NOMO-1 treated with DMSO at 0.1 percent for 48 hours (cell line): Measurements from ENCODE around the gene MCTP2.
"Not testable (repeated sequence)": the region's sequence is repeated elsewhere in the genome, so short reads cannot be mapped to it uniquely, and the experiment has no call there.

ENCODE experiments used
- DNase-seq: peaks from one replicate; lab custom pipeline; 2025; ENCODE audit not compliant: unreplicated experiment; lab: John Stamatoyannopoulos, UW

Gene MCTP2

GRCh38 chr15:94235646-94236045 is 4.3 kb downstream of the MCTP2 start:
- no peak for DNase-seq

- no peak for DNase-seq
These were observed 5.2 kb downstream of the MCTP2 start for GRCh38 chr15:94236608-94237007.

- no peak for DNase-seq
These were observed 6.5 kb downstream of the MCTP2 start for GRCh38 chr15:94237903-94238302.

- DNase-seq: peak; percentile 63
These were observed 7.3 kb downstream of the MCTP2 start for GRCh38 chr15:94238539-94239118.

- DNase-seq: no peak
These were observed 8.1 kb downstream of the MCTP2 start for GRCh38 chr15:94239474-94239873.

- DNase-seq: no peak
These were observed 9.1 kb downstream of the MCTP2 start for GRCh38 chr15:94240480-94240879.

GRCh38 chr15:94242257-94242656 is 10.9 kb downstream of the MCTP2 start:
- no peak for DNase-seq

- DNase-seq: not testable (repeated sequence)
These were observed 11.6 kb downstream of the MCTP2 start for GRCh38 chr15:94243003-94243402.

- DNase-seq: no peak
These were observed 12.1 kb downstream of the MCTP2 start for GRCh38 chr15:94243418-94243817.

- DNase-seq: no peak
These were observed 14.7 kb downstream of the MCTP2 start for GRCh38 chr15:94246016-94246415.

GRCh38 chr15:94247789-94248638 is 16.7 kb downstream of the MCTP2 start:
- no peak for DNase-seq

- DNase-seq: no peak
These were observed 19.4 kb downstream of the MCTP2 start for GRCh38 chr15:94250801-94251200.

- DNase-seq: no peak
These were observed 20.9 kb downstream of the MCTP2 start for GRCh38 chr15:94252223-94252766.

GRCh38 chr15:94252906-94253491 is 21.6 kb downstream of the MCTP2 start:
- DNase-seq: no peak

- no peak for DNase-seq
These were observed 22.4 kb downstream of the MCTP2 start for GRCh38 chr15:94253742-94254141.

GRCh38 chr15:94255540-94255939 is 24.2 kb downstream of the MCTP2 start:
- no peak for DNase-seq

GRCh38 chr15:94256511-94256910 is 25.1 kb downstream of the MCTP2 start:
- peak; percentile 84 for DNase-seq

GRCh38 chr15:94257776-94258175 is 26.4 kb downstream of the MCTP2 start:
- DNase-seq: not testable (repeated sequence)

- no peak for DNase-seq
These were observed 26.9 kb downstream of the MCTP2 start for GRCh38 chr15:94258246-94258645.

- peak; percentile 86 for DNase-seq
These were observed 27.9 kb downstream of the MCTP2 start for GRCh38 chr15:94259121-94259751.

- peak; percentile 86 for DNase-seq
These were observed 28.5 kb downstream of the MCTP2 start for GRCh38 chr15:94259863-94260262.
